ENCODE results near the gene CTAG1B.
"Not testable (repeated sequence)": the region's sequence is repeated elsewhere in the genome, so short reads cannot be mapped to it uniquely, and the experiment has no call there.

The CTAG1B gene

GRCh38 chrX:154582994-154583393 is 36.1 kb downstream of the CTAG1B start:
- not testable (repeated sequence) for DNase-seq (ENCODE audit: low read depth)

- not testable (repeated sequence) for DNase-seq (ENCODE audit: low read depth)
Measured at GRCh38 chrX:154575076-154575475, 44.0 kb downstream of the CTAG1B start.

GRCh38 chrX:154573061-154573460 is 46.0 kb downstream of the CTAG1B start:
- not testable (repeated sequence) for DNase-seq (ENCODE audit: low read depth)

GRCh38 chrX:154570361-154570760 is 48.7 kb downstream of the CTAG1B start:
- DNase-seq (ENCODE audit: low read depth) = not testable (repeated sequence)
